ENCODE results near the gene SAG. TPM values are rescaled to one million over a fixed set of nuclear protein-coding genes. Genes with fewer than 3 reads are reported as not detected.
"Not testable (repeated sequence)": the region's sequence is repeated elsewhere in the genome, so short reads cannot be mapped to it uniquely, and the experiment has no call there.

SAG gene
- total RNA-seq, 1 donor from 2014 or later = 0.08 TPM

- Mint-ChIP-seq H3K36me3 (ENCODE audit: low read depth) (peaks cover 19% of the 10 kb centered on the region), H3K4me1 (ENCODE audit: low read depth) (peaks cover 15% of the 10 kb centered on the region), H3K9me3 (no peaks in the 10 kb centered on the region), H3K27ac (no peak overlapping the region), H3K4me3 (no peak overlapping the region), H3K27me3 (ENCODE audit: insufficient read depth) (no peaks in the 10 kb centered on the region)
- no peak for DNase-seq (ENCODE audit: low spot score)
- intact Hi-C loops (cut with micrococcal nuclease) = no loop called here
Observed at GRCh38 chr2:233367586-233367985, 60.0 kb downstream of the SAG start.

GRCh38 chr2:233368756-233369155 is 61.1 kb downstream of the SAG start:
- H3K4me3 Mint-ChIP-seq = no peak overlapping the region
- H3K36me3 Mint-ChIP-seq (ENCODE audit: low read depth) = peaks cover 21% of the 10 kb centered on the region
- H3K27ac Mint-ChIP-seq = no peak overlapping the region
- peaks cover 12% of the 10 kb centered on the region for H3K4me1 Mint-ChIP-seq (ENCODE audit: low read depth)
- intact Hi-C loops (cut with micrococcal nuclease) = no loop called here
- no peaks in the 10 kb centered on the region for H3K27me3 Mint-ChIP-seq (ENCODE audit: insufficient read depth)
- H3K9me3 Mint-ChIP-seq = no peaks in the 10 kb centered on the region
- no peak for DNase-seq (ENCODE audit: low spot score)

- Mint-ChIP-seq H3K4me1 (ENCODE audit: low read depth) (peaks cover 11% of the 10 kb centered on the region), H3K4me3 (no peak overlapping the region), H3K36me3 (ENCODE audit: low read depth) (peaks cover 20% of the 10 kb centered on the region), H3K27ac (no peak overlapping the region), H3K27me3 (ENCODE audit: insufficient read depth) (no peaks in the 10 kb centered on the region), H3K9me3 (no peaks in the 10 kb centered on the region)
- no peak for DNase-seq (ENCODE audit: low spot score)
- intact Hi-C loops (cut with micrococcal nuclease) = no loop called here
Observed at GRCh38 chr2:233369462-233369861, 61.8 kb downstream of the SAG start.

GRCh38 chr2:233369897-233370685 is 62.5 kb downstream of the SAG start:
- no peaks in the 10 kb centered on the region for H3K27me3 Mint-ChIP-seq (ENCODE audit: insufficient read depth)
- H3K27ac Mint-ChIP-seq = no peak overlapping the region
- no peak overlapping the region for H3K4me3 Mint-ChIP-seq
- H3K36me3 Mint-ChIP-seq (ENCODE audit: low read depth) = peaks cover 20% of the 10 kb centered on the region
- intact Hi-C loops (cut with micrococcal nuclease) = no loop called here
- no peak for DNase-seq (ENCODE audit: low spot score)
- H3K4me1 Mint-ChIP-seq (ENCODE audit: low read depth) = peaks cover 11% of the 10 kb centered on the region
- H3K9me3 Mint-ChIP-seq = no peaks in the 10 kb centered on the region

GRCh38 chr2:233371641-233372040 is 64.0 kb downstream of the SAG start:
- H3K27ac Mint-ChIP-seq = no peak overlapping the region
- no peak for DNase-seq (ENCODE audit: low spot score)
- H3K4me1 Mint-ChIP-seq (ENCODE audit: low read depth) = peaks cover under 1% of the 10 kb centered on the region
- H3K4me3 Mint-ChIP-seq = no peak overlapping the region
- intact Hi-C loops (cut with micrococcal nuclease) = no loop called here
- H3K9me3 Mint-ChIP-seq = no peaks in the 10 kb centered on the region
- no peaks in the 10 kb centered on the region for H3K27me3 Mint-ChIP-seq (ENCODE audit: insufficient read depth)
- peaks cover 17% of the 10 kb centered on the region for H3K36me3 Mint-ChIP-seq (ENCODE audit: low read depth)

GRCh38 chr2:233372855-233373254 is 65.2 kb downstream of the SAG start:
- DNase-seq (ENCODE audit: low spot score) = no peak

GRCh38 chr2:233373316-233373715 is 65.7 kb downstream of the SAG start:
- H3K36me3 Mint-ChIP-seq (ENCODE audit: low read depth) = peaks cover 23% of the 10 kb centered on the region
- H3K27me3 Mint-ChIP-seq (ENCODE audit: insufficient read depth) = no peaks in the 10 kb centered on the region

More at GRCh38 chr2:233372855-233373254, 65.2 kb downstream of the SAG start:
- Mint-ChIP-seq H3K4me3 (no peak overlapping the region), H3K27ac (no peak overlapping the region), H3K36me3 (ENCODE audit: low read depth) (peaks cover 23% of the 10 kb centered on the region), H3K27me3 (ENCODE audit: insufficient read depth) (no peaks in the 10 kb centered on the region), H3K4me1 (ENCODE audit: low read depth) (no peaks in the 10 kb centered on the region), H3K9me3 (no peaks in the 10 kb centered on the region)
- intact Hi-C loops (cut with micrococcal nuclease) = no loop called here

GRCh38 chr2:233374776-233375175 is 67.2 kb downstream of the SAG start:
- H3K4me1 Mint-ChIP-seq (ENCODE audit: low read depth); H3K27ac Mint-ChIP-seq; DNase-seq (ENCODE audit: low spot score); H3K4me3 Mint-ChIP-seq; H3K9me3 Mint-ChIP-seq; H3K27me3 Mint-ChIP-seq (ENCODE audit: insufficient read depth); intact Hi-C loops (cut with micrococcal nuclease): not testable (repeated sequence)
- H3K36me3 Mint-ChIP-seq (ENCODE audit: low read depth) = peaks cover 15% of the 10 kb centered on the region

More at GRCh38 chr2:233373316-233373715, 65.7 kb downstream of the SAG start:
- intact Hi-C loops (cut with micrococcal nuclease) = no loop called here
- Mint-ChIP-seq H3K4me1 (ENCODE audit: low read depth) (no peaks in the 10 kb centered on the region), H3K9me3 (no peaks in the 10 kb centered on the region), H3K4me3 (no peak overlapping the region), H3K27ac (no peak overlapping the region)
- no peak for DNase-seq (ENCODE audit: low spot score)

- H3K36me3 Mint-ChIP-seq (ENCODE audit: low read depth) = peaks cover 13% of the 10 kb centered on the region
- no peaks in the 10 kb centered on the region for H3K9me3 Mint-ChIP-seq
- intact Hi-C loops (cut with micrococcal nuclease) = no loop called here
- no peak overlapping the region for H3K27ac Mint-ChIP-seq
- H3K4me1 Mint-ChIP-seq (ENCODE audit: low read depth) = peaks cover 7% of the 10 kb centered on the region
- no peak overlapping the region for H3K4me3 Mint-ChIP-seq
- DNase-seq (ENCODE audit: low spot score) = no peak
- no peaks in the 10 kb centered on the region for H3K27me3 Mint-ChIP-seq (ENCODE audit: insufficient read depth)
Observed at GRCh38 chr2:233375490-233376314, 68.1 kb downstream of the SAG start.

- Mint-ChIP-seq H3K27ac (no peak overlapping the region), H3K27me3 (ENCODE audit: insufficient read depth) (no peaks in the 10 kb centered on the region), H3K9me3 (no peaks in the 10 kb centered on the region), H3K36me3 (ENCODE audit: low read depth) (peaks cover 7% of the 10 kb centered on the region), H3K4me3 (no peak overlapping the region), H3K4me1 (ENCODE audit: low read depth) (peaks cover 24% of the 10 kb centered on the region)
- intact Hi-C loops (cut with micrococcal nuclease) = no loop called here
- no peak for DNase-seq (ENCODE audit: low spot score)
Observed at GRCh38 chr2:233379034-233379433, 71.4 kb downstream of the SAG start.

- peaks cover 10% of the 10 kb centered on the region for H3K36me3 Mint-ChIP-seq (ENCODE audit: low read depth)
- H3K27me3 Mint-ChIP-seq (ENCODE audit: insufficient read depth) = no peaks in the 10 kb centered on the region
- intact Hi-C loops (cut with micrococcal nuclease) = no loop called here
- no peak overlapping the region for H3K27ac Mint-ChIP-seq
- DNase-seq (ENCODE audit: low spot score) = no peak
- H3K4me3 Mint-ChIP-seq = no peak overlapping the region
- H3K4me1 Mint-ChIP-seq (ENCODE audit: low read depth) = peaks cover 28% of the 10 kb centered on the region
- no peaks in the 10 kb centered on the region for H3K9me3 Mint-ChIP-seq
Observed at GRCh38 chr2:233379441-233379840, 71.8 kb downstream of the SAG start.

GRCh38 chr2:233380132-233380895 is 72.7 kb downstream of the SAG start:
- no peak overlapping the region for H3K27ac Mint-ChIP-seq
- no peaks in the 10 kb centered on the region for H3K27me3 Mint-ChIP-seq (ENCODE audit: insufficient read depth)
- DNase-seq (ENCODE audit: low spot score) = no peak
- no peak overlapping the region for H3K4me3 Mint-ChIP-seq
- H3K4me1 Mint-ChIP-seq (ENCODE audit: low read depth) = peaks cover 36% of the 10 kb centered on the region
- no peaks in the 10 kb centered on the region for H3K9me3 Mint-ChIP-seq
- H3K36me3 Mint-ChIP-seq (ENCODE audit: low read depth) = peaks cover 12% of the 10 kb centered on the region
- intact Hi-C loops (cut with micrococcal nuclease) = no loop called here
